Subcutaneous adipose tissue (tissue), 4 donors: ENCODE measurements around the gene ZNF576. TPM values are rescaled to one million over a fixed set of nuclear protein-coding genes. Genes with fewer than 3 reads are reported as not detected.

ENCODE experiments used
- total RNA-seq, 4 donors: library from RNA; depleted of rRNA; stranded (reverse); fragments of >200 nt; gene quantifications; one replicate each; pipeline ENCODE4 v1.1.0, GENCODE V29; 2016
- TF ChIP-seq, protein P1 (sequence below): fragments of 450-650 bp; IDR thresholded peaks from one replicate; pipeline ENCODE4 v1.5.1; 2016; ENCODE audit warnings: low read depth, mild to moderate bottlenecking, control low read depth, antibody characterized with exemption, moderate library complexity

The ZNF576 gene
- total RNA-seq, 4 donors from 2014 or later: 4.1 to 11.6 (median 9.4) TPM

DNA sequence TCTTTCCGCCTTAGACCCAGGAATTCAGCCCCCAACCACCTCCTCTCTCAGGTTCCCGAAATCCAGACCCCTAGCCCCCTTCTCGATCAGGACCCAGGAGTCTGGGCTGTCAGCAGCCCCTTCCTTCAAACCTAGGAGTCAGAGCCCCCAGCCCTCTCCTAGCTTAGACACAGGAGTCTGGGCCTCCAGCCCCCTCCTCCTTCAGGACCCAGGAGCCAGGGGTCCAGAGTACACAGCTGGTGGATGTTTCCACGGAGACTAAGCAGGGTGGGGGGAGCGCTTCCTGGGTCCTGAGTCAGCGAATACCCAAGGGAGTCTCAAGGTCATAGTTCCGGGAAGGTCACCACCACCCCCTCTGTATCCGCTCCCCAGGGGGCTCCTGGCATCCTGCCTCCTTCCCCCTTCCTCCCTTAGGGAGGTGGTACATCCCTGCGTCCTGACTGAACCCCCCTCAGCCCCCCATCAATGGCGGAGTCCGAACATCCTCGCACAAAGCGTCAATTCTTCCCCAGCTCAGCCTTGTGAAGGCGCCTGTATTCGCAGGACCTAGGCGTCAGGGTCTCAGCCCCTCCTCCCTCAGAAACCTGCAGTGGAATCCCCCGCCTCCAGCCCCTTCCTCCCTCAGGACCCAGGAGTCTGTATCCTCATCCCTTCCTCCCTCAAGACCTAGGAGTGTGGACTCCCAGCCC lies 38.6 kb downstream of the ZNF576 start:
- TF ChIP-seq, protein P1, sequence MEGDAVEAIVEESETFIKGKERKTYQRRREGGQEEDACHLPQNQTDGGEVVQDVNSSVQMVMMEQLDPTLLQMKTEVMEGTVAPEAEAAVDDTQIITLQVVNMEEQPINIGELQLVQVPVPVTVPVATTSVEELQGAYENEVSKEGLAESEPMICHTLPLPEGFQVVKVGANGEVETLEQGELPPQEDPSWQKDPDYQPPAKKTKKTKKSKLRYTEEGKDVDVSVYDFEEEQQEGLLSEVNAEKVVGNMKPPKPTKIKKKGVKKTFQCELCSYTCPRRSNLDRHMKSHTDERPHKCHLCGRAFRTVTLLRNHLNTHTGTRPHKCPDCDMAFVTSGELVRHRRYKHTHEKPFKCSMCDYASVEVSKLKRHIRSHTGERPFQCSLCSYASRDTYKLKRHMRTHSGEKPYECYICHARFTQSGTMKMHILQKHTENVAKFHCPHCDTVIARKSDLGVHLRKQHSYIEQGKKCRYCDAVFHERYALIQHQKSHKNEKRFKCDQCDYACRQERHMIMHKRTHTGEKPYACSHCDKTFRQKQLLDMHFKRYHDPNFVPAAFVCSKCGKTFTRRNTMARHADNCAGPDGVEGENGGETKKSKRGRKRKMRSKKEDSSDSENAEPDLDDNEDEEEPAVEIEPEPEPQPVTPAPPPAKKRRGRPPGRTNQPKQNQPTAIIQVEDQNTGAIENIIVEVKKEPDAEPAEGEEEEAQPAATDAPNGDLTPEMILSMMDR: no peak

DNA sequence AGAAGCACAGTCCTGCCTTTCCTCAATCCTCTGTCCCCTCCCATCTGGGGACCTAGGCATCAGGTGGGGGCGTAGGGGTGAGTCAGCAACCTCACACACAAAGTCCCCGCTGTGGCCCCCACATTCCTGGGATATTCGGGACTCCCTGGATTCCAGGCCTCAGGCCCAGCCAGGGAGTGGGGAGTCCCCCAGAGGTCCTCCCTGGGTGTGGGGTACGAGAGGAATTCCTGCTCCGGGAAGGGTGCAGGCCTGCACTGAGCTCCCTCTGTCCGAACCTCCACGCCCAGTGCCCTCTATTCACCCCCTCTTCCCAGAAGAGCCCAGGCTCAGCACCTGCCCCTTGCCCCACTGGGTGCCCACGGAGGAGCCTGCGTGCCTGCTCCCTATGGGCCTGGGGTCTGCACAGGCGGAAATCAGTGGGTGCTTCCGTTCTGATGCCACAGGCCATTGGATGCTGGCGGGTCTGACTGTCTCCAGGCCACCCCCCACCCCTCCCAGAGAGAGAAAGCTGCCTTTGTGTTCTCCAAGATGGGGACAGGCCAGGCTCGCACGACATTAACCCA lies 39.8 kb downstream of the ZNF576 start:
- TF ChIP-seq, protein P1: no peak

DNA sequence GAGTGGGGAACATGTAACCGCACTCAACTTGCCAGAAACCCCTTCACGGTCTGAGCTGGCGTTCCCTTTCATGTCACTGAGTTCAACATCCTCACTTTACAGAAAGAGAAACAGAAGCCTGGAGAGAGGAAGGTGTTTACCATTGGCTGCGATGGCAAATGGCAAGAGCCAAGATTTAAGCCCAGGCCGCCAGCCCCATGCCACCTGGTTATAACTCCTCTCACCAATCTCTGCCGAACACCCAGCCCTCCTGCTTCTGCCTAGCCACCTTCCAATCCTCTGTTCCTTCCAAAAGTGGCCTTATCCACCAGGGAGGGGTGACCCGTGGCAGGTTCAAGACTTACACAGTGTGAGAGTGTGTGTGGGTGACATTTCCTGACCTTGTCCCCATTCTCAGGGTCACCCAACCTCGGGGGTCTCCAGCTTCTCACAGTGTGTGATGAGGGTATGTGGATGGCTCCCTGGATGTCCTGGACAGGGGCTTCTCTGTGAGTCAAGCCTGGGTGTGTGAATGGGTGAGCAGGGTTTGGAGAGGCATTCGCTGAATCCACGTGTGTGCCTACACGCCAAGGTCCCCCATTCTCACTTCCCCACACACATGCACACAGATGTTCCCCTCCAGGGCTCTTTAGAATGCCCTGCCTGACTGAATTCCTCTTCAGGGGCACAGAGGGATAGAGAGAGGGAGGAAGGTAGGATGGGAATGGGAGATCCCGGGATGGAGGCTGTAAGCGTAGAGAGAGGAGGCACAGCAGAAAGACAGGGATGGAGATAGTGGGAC lies 42.0 kb downstream of the ZNF576 start:
- TF ChIP-seq, protein P1: no peak

DNA sequence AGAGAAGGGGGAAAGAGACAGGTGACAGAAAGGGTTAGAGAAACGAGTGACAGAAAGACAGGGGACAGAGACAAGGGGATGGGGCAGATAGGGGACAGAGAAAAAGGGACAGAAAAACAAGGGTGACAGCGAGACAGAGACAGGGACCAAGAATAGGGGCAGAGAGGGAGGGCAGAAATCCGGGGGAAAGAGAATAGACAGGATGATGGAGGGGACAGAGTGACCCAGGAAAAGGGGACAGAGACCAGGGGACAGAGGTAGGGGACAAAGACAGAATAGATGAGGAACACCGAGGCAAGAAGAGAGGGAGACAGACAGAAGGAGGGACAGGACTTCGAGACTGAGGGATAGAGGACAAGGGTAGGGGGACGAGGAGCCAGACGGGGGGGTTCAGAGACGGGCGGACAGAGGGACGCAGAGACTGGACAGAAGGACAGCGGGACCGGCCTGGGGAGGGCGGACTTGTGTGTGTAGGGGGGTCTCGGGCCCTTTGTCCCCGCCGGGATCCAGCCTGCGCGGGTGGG lies 42.7 kb downstream of the ZNF576 start:
- TF ChIP-seq, protein P1: no peak

DNA sequence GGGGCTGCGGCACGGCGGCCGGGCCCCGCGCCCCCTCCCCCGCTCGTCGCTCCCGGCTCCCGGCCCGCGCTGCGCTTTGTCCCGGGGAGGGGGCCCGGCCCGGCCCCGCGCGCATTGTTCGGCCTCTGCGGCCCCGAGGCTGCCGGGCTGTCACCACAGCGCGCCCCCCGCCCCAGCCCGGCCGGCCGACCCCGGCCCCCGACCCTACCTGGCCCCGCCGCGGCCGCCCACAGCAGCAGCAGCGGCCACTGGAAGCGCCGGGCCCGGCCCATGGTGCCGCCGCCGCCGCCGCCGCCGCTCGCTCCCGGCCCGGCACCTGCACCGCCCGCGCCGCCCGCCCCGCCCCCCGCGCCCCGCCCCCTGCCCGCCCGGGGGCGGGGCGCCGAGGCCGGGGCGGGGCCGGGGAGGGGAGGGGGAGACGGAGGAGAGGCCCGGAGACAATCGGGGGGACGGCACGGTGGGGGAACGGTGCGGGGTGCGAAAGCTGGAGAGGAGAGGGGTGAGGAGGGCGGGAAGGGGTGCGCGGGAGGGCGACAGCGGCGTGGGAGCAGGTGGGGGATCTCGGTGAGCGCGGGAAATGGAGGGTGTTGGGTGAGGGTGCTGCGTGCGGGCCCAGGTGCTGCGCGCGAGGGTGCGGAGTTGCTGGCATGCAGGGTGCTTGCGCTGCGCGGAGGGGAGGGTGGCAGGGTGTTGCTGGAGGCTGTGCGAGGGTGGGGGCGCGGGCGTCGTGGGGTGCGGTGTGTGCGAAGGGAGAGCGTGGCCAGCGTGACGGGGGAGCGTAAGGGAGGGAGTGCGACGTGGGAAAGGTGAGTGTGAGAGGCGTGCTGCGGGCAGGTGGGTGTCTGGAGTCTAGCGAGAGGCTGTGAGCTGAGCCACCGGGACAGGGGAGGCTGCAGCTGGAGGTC lies 43.4 kb downstream of the ZNF576 start, which contains the start of gene CADM4:
Gene CADM4 (minus strand): TSS at position 332 of the 905 bp plus-strand sequence. CDS start 60 bp downstream, at position 272.
- TF ChIP-seq, protein P1: no peak

DNA sequence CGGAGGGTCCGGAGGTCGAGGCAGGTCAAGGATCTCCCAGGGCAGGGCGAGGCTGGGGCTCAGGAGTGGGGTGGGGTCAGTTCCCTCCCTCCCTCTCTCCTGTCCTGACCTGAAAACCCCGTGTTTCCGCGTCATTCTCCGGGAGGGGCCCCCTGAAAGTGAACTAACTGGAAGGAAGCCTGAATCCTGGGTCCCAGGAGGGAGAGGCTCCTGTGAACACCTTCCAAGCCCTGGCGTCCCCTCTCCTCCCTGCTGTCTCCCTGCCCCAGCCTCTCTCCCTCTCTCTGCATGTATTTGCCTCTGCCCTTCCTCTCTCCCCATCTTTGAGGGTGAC lies 44.0 kb downstream of the ZNF576 start:
- TF ChIP-seq, protein P1: no peak
